Ovary (tissue), 9 donors: ENCODE results near the gene DRC3. TPM values are rescaled to one million over a fixed set of nuclear protein-coding genes. Genes with fewer than 3 reads are reported as not detected.

ENCODE experiments used
- DNase-seq, 5 donors: peaks; one replicate each; pipeline ENCODE4 v3.0.0-alpha.2; 2019 to 2020
- H3K27ac ChIP-seq, 2 donors: fragments of 200-600 bp; one replicate each; pipeline versions ENCODE4 v1.5.1 to v1.8.0; 2019 to 2022
- H3K27me3 ChIP-seq: fragments of 200-600 bp; one replicate; pipeline ENCODE4 v1.8.0; 2022
- H3K36me3 ChIP-seq: fragments of 200-600 bp; sonication (generic); one replicate; pipeline ENCODE4 v1.5.1; 2019
- H3K4me1 ChIP-seq: one replicate; pipeline ENCODE4 v1.8.1; 2013; ENCODE audit warnings: mild to moderate bottlenecking, moderate library complexity; ENCODE audit not compliant: insufficient read depth
- H3K4me3 ChIP-seq: fragments of 200-600 bp; sonication (generic); one replicate; pipeline ENCODE4 v1.5.1; 2017
- H3K9me3 ChIP-seq, 2 donors: fragments of 200-600 bp in 1 of 2; sonication (generic) in 1 of 2; one replicate each; pipeline versions ENCODE4 v1.5.1 to v1.8.1; 2013 to 2019; ENCODE audit warnings: mild to moderate bottlenecking in 1 of 2, moderate library complexity in 1 of 2
- CTCF ChIP-seq, 3 donors: fragments of 450-650 bp in 2 of 3; fragments of 200-600 bp in 1 of 3; IDR thresholded peaks; one replicate each; pipeline versions ENCODE4 v1.5.1 to v1.8.0; 2016 to 2022; ENCODE audit warnings: antibody characterized with exemption in 3 of 3, mild to moderate bottlenecking in 1 of 3
- EP300 ChIP-seq: sonication (generic); formaldehyde crosslinking; IDR thresholded peaks from one replicate; pipeline ENCODE4 v1.6.1; 2017; ENCODE audit warnings: antibody characterized with exemption
- POLR2A ChIP-seq: fragments of 450-650 bp; IDR thresholded peaks from one replicate; pipeline ENCODE4 v1.6.1; 2017; ENCODE audit warnings: antibody characterized with exemption, mild to moderate bottlenecking, moderate library complexity
- WGBS, 3 donors: extraction: QIAGEN DNeasy Blood & Tissue Kit in 1 of 3; methylation state at CpG; one replicate each; pipeline versions ENCODE4 v1.1.5 to v1.1.7; 2013 to 2017; 5-methylcytosine and 5-hydroxymethylcytosine counted together
- intact Hi-C, 4 donors: fragments of 100-400 bp; cut with DNase I; formaldehyde crosslinking; loops; one replicate each; pipeline versions ENCODE4 v1.11.0 to v1.15.1; 2022 to 2023
- polyA plus RNA-seq, 2 donors: library from polyadenylated mRNA; stranded (reverse); fragments of 200-250 nt in 1 of 2; fragments of 350-450 nt in 1 of 2; fragmentation: Illumina TruSeq in 1 of 2; extraction: RNeasy Lipid Tissue Mini Kit (QIAGEN cat#74804) in 1 of 2; gene quantifications; one replicate each; pipeline ENCODE4 v1.2.3, GENCODE V29; 2013 to 2014
- total RNA-seq, 7 donors: library from RNA; depleted of rRNA in 2 of 7; stranded (reverse); fragments of >200 nt in 2 of 7; fragmentation: NEBNext Ultra II Directional in 3 of 7; extraction: Animal tissue kit (Norgen Biotek cat#: 25700) in 3 of 7; gene quantifications; one replicate each; pipeline versions ENCODE4 v1.1.0 to v1.2.4, GENCODE V29; 2016 to 2023
- donor health status: DM: no; HTN: no; CAD: no; lungs with moderate emphysema.
- donor health status: DM: no; HTN: no; CAD: no.
- donor health status: Bipolar disorder and iron deficiency.
- donor health status: DM: yes; HTN: yes; CAD: no.
- donor health status: DM: no; HTN: no; CAD: no.
- donor health status: DM: yes; HTN: yes; CAD: no.

DRC3 gene
- total and polyA plus RNA-seq, 9 donors, result 3.6 to 35.3 (median 6.0) TPM

GRCh38 chr17:18044609-18045008 lies 71.9 kb downstream of the DRC3 start:
- Histone ChIP-seq H3K4me1 (peaks cover 7% of the 10 kb centered on the region), H3K27me3 (no peaks in the 10 kb centered on the region), H3K9me3 (no peaks in the 10 kb centered on the region), H3K27ac (no peak overlapping the region), H3K4me3 (no peak overlapping the region), H3K36me3 (no peaks in the 10 kb centered on the region)
- DNase-seq, result no peak
- 80 to 86% (median 81%) methylated on average over 3 of the region's 3 CpGs for WGBS, 3 donors
- intact Hi-C loops, result no loop called here
- TF ChIP-seq EP300, result no peak
- no peak for TF ChIP-seq CTCF (IDR thresholded peaks at IDR 0.05)
- no peak for TF ChIP-seq POLR2A

GRCh38 chr17:18045691-18046350 lies 73.2 kb downstream of the DRC3 start:
- intact Hi-C loops, result no loop called here
- Histone ChIP-seq H3K4me1 (peaks cover under 1% of the 10 kb centered on the region), H3K27me3 (no peaks in the 10 kb centered on the region), H3K36me3 (no peaks in the 10 kb centered on the region), H3K9me3 (no peaks in the 10 kb centered on the region), H3K27ac (no peak overlapping the region), H3K4me3 (no peak overlapping the region)
- DNase-seq, result no peak
- TF ChIP-seq EP300 (no peak), POLR2A (no peak), CTCF (IDR thresholded peaks at IDR 0.05) (no peak)
- WGBS, 3 donors, result 88 to 90% (median 89%) methylated on average over 3 of the region's 3 CpGs

- no peaks in the 10 kb centered on the region for H3K9me3 ChIP-seq
- H3K4me1 ChIP-seq, result no peaks in the 10 kb centered on the region
- H3K27ac ChIP-seq, result no peak overlapping the region
- H3K36me3 ChIP-seq, result no peaks in the 10 kb centered on the region
- H3K4me3 ChIP-seq, result no peak overlapping the region
- 94 to 96% (median 94%) methylated on average over 6 of the region's 6 CpGs for WGBS, 3 donors
- no peak for DNase-seq
- H3K27me3 ChIP-seq, result no peaks in the 10 kb centered on the region
- intact Hi-C loops, result no loop called here
- TF ChIP-seq EP300 (no peak), POLR2A (no peak), CTCF (IDR thresholded peaks at IDR 0.05) (no peak)
These were observed 82.9 kb downstream of the DRC3 start for GRCh38 chr17:18055597-18055996.

GRCh38 chr17:18056214-18056613 lies 83.6 kb downstream of the DRC3 start:
- Histone ChIP-seq H3K27me3 (no peaks in the 10 kb centered on the region), H3K27ac (no peak overlapping the region), H3K9me3 (no peaks in the 10 kb centered on the region), H3K4me3 (no peak overlapping the region), H3K4me1 (no peaks in the 10 kb centered on the region), H3K36me3 (no peaks in the 10 kb centered on the region)
- intact Hi-C loops, result no loop called here
- 94 to 95% (median 95%) methylated on average over 3 of the region's 3 CpGs for WGBS, 3 donors
- no peak for TF ChIP-seq CTCF (IDR thresholded peaks at IDR 0.05)
- TF ChIP-seq EP300, result no peak
- DNase-seq, result no peak
